Subcutaneous abdominal adipose tissue (tissue), 5 donors: ENCODE results near the gene EHMT1.
A peak's percentile ranks its signal among the peaks of the same experiment; 100 is the strongest.

Experiments used
- H3K27ac ChIP-seq: one replicate; pipeline ENCODE4 v1.7.0; 2013; ENCODE audit warnings: low read depth, mild to moderate bottlenecking, inconsistent platforms, low read length, moderate library complexity
- H3K27me3 ChIP-seq, 5 donors: one replicate each; pipeline ENCODE4 v1.7.0; 2013; ENCODE audit warnings: low read length in 5 of 5, inconsistent platforms in 1 of 5; ENCODE audit not compliant: control insufficient read depth in 5 of 5, insufficient read depth in 4 of 5
- H3K36me3 ChIP-seq, 5 donors: one replicate each; pipeline ENCODE4 v1.7.0; 2013; ENCODE audit warnings: low read length in 5 of 5; ENCODE audit not compliant: control insufficient read depth in 5 of 5, insufficient read depth in 5 of 5
- H3K4me1 ChIP-seq, 5 donors: one replicate each; pipeline ENCODE4 v1.7.0; 2013; ENCODE audit warnings: low read length in 5 of 5, mild to moderate bottlenecking in 3 of 5, moderate library complexity in 1 of 5; ENCODE audit not compliant: control insufficient read depth in 5 of 5, insufficient read depth in 5 of 5
- H3K4me3 ChIP-seq, 5 donors: one replicate each; pipeline ENCODE4 v1.7.0; 2013; ENCODE audit warnings: low read length in 5 of 5, low read depth in 1 of 5
- H3K9ac ChIP-seq, 5 donors: one replicate each; pipeline ENCODE4 v1.7.0; 2013; ENCODE audit warnings: low read length in 5 of 5, mild to moderate bottlenecking in 4 of 5, moderate library complexity in 3 of 5
- H3K9me3 ChIP-seq, 5 donors: one replicate each; pipeline ENCODE4 v1.7.0; 2013; ENCODE audit warnings: low read length in 5 of 5; ENCODE audit not compliant: control insufficient read depth in 5 of 5
- donor health status: healthy.
- donor health status: healthy.
- donor health status: healthy.
- donor health status: healthy.
- donor health status: healthy.

EHMT1 gene

DNA sequence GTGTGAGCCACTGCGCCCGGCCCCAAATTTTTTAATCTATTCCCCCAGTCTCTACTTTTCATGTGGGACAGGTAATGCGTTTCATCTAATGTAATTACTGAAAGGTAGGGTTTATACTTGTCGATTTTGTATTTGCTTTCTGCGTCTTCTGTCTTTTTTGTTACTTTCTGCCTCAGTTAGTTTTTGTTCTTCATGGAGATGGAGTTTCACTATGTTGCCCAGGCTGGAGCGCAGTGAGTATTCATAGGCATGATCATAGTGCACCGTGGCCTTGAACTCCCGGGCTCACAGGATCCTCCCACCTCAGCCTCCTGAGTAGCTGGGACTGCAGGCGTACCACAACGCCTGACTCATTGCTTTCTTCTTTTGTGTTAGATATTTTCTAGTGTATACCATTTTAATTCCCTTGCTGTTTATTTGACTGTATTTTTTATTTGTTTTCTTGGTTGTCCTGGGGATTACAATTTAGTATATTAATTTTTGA, 23.4 kb downstream of the EHMT1 start:
- no peaks in the 10 kb centered on the region for H3K27me3 ChIP-seq
- no peak overlapping the region for H3K9ac ChIP-seq
- H3K27ac ChIP-seq: no peak overlapping the region
- H3K4me3 ChIP-seq: no peak overlapping the region
- no peaks in the 10 kb centered on the region for H3K9me3 ChIP-seq
- peaks cover 0 to 22% (median 11%) of the 10 kb centered on the region in 5 donors for H3K4me1 ChIP-seq
- peaks cover 0 to 18% (median 10%) of the 10 kb centered on the region in 5 donors for H3K36me3 ChIP-seq

DNA sequence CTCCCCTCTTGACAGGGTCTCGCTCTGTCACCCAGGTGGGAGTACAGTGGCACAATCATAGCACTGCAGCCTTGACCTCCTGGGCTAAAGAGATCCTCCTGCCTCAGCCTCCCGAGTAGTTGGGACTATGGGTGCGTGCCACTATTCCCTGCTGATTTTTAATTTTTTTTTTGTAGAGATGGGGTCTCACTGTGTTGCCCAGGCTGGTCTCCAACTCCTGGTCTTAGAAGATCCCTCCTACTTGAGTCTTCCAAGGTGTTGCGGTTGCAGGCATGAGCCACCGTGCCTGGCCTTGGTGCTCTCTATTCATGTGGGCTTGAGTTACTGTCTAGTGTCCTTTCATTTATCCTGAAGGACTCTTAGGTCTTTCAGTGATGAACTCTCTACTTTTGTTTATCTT, 24.1 kb downstream of the EHMT1 start:
- H3K9me3 ChIP-seq: no peaks in the 10 kb centered on the region
- H3K27me3 ChIP-seq: no peaks in the 10 kb centered on the region
- no peak overlapping the region for H3K27ac ChIP-seq
- no peak overlapping the region for H3K9ac ChIP-seq
- peaks cover 0 to 25% (median 15%) of the 10 kb centered on the region in 5 donors for H3K4me1 ChIP-seq
- H3K4me3 ChIP-seq: no peak overlapping the region
- H3K36me3 ChIP-seq: peaks cover 0 to 19% (median 12%) of the 10 kb centered on the region in 5 donors

DNA sequence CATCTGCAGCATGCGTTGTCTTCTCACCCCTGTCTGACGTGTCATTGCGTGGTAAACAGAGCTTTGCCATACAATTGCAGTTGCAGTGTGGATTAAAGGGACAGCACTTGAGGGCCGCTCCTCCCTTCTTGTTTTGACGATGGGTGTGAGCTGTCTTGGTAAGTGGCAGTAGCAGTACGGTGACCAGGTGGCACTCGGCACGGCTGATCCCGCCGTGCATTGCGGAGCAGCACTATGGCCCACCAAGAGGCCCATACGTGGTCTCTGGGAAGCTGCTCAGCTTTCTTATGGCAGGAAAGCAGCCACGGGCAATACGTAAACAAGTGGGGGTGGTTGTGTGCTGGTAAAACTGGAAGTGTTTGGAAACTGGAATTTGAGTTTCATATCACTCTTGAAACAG, 25.1 kb downstream of the EHMT1 start:
- peaks cover 0 to 19% (median 12%) of the 10 kb centered on the region in 5 donors for H3K36me3 ChIP-seq
- no peaks in the 10 kb centered on the region for H3K9me3 ChIP-seq
- no peak overlapping the region for H3K27ac ChIP-seq
- H3K27me3 ChIP-seq: no peaks in the 10 kb centered on the region
- H3K4me3 ChIP-seq: no peak overlapping the region
- peaks cover 0 to 20% (median 15%) of the 10 kb centered on the region in 5 donors for H3K4me1 ChIP-seq
- H3K9ac ChIP-seq: no peak overlapping the region

DNA sequence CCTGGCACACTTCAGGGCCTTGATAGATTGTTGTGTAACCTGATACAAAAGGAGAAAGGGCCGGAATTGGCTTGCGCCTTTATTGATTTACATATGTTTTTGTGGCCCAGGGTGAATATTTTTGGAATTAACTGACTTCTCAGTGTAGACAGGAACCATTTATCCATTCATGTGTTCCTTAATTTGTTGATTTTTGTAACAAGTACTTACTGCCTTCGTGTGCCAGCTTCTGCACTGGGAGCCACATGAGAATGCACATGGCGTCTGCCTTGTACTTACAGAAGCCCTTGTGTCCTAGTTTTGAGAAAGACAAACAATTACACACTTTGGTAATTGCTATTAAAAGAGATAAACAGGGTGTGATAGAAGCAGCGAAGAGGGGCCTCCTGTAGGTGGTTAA, 26.4 kb downstream of the EHMT1 start:
- Histone ChIP-seq H3K4me3 (no peak overlapping the region), H3K27ac (no peak overlapping the region), H3K4me1 (peaks cover 0 to 15% (median 5%) of the 10 kb centered on the region in 5 donors), H3K36me3 (peaks cover 0 to 19% (median 12%) of the 10 kb centered on the region in 5 donors), H3K9ac (no peak overlapping the region), H3K27me3 (no peaks in the 10 kb centered on the region), H3K9me3 (no peaks in the 10 kb centered on the region)

DNA sequence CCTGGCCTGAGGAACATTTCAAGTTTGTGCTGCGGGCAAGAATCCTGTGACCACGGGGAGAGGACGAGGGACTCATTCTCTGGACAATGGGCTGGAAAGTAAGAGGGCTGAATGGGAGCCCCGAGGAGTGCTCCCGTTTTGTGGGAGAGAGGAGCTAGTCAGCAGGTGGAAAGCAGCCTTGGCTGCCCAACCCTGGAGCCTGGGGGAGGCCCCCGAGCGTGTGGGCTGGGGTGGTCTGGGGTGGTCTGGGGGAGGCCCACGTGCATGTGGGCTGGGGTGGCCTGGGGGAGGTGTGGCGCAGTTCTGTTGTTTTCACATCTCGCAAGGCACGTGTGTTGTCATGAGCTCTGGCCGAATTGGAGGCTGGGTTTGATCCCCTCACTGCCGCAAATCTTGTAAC, 27.5 kb downstream of the EHMT1 start:
- no peak overlapping the region for H3K27ac ChIP-seq
- H3K36me3 ChIP-seq: peaks cover 0 to 21% (median 10%) of the 10 kb centered on the region in 5 donors
- H3K27me3 ChIP-seq: no peaks in the 10 kb centered on the region
- peaks cover 0 to 15% (median 5%) of the 10 kb centered on the region in 5 donors for H3K4me1 ChIP-seq
- no peak overlapping the region for H3K9ac ChIP-seq
- H3K9me3 ChIP-seq: no peaks in the 10 kb centered on the region
- no peak overlapping the region for H3K4me3 ChIP-seq

DNA sequence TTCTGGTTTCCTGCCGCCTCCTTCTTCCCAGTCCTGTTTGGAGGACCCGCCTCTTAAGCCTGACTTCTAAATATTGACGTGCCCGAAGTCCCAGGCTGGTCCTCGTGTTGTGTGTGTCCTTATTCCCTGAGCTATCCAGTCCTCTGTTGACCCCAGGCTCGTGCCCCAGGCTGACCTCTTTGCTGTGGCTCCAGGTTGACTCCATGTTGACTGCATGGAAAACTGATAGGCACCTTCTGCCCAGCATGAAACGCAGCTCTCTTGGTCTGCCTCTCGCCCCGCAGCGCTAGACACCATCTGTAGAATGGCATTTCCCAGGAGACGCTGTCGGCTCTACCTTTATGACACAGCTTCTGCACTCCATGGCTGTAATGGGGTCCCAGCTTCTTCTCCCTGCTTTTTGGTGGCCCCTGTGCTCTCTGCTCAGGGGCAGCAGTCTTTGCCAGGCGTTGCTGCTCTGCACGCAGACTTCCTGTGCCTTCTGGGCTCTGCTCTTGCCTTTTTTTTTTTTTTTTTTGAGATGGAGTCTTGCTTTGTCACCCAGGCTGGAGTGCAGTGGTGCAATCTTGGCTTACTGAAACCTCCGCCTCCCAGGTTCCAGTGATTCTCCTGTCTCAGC, 28.4 kb downstream of the EHMT1 start:
- Histone ChIP-seq H3K27ac (no peak overlapping the region), H3K36me3 (peaks cover 0 to 25% (median 13%) of the 10 kb centered on the region in 5 donors)

DNA sequence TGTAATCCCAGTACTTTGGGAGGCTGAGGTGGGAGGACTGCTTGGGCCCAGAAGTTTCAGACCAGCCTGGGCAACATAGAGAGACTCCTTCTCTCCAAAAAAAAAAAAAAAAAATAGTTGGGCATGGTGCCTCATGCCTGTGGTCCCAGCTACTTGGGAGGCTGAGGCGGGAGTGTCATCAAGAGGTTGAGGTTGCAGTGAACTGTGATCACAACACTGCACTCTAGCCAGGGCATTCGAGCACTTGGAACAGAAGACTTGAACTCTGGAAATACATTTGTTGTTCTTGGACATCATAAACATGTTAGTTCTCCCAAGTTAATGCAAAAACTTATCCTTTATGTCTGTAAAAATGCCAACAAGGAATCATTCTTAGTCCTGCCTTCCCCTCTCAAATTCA, 29.6 kb downstream of the EHMT1 start:
- no peaks in the 10 kb centered on the region for H3K9me3 ChIP-seq
- H3K27ac ChIP-seq: no peak overlapping the region
- H3K27me3 ChIP-seq: no peaks in the 10 kb centered on the region

More for the DNA sequence above, 28.4 kb downstream of the EHMT1 start:
- Histone ChIP-seq H3K4me1 (peaks cover 0 to 15% (median 5%) of the 10 kb centered on the region in 5 donors), H3K4me3 (peak overlapping the region in 1 of 5 donors; percentile 45), H3K9me3 (no peaks in the 10 kb centered on the region), H3K9ac (no peak overlapping the region), H3K27me3 (no peaks in the 10 kb centered on the region)

DNA sequence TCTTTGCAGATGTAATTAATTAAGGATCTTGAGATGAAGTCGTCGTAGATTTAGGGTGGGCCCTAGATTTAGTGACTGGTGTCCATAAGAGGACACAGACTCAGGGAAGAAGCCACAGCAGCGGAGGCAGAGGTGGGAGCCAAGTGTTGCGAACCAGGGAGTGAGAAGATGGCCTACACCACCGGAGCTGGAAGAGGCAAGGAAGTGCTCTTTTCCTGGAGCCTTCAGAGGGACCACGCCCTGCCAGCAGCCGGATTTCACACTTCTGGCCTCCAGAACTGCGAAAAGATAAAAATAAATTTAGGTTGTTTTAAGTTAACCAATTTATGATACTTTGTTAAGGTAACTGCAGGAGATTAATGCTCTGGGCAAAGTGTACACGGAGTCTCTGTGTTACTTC, 30.7 kb downstream of the EHMT1 start:
- H3K9me3 ChIP-seq: no peaks in the 10 kb centered on the region
- H3K9ac ChIP-seq: no peak overlapping the region
- no peak overlapping the region for H3K27ac ChIP-seq
- no peaks in the 10 kb centered on the region for H3K27me3 ChIP-seq
- H3K4me1 ChIP-seq: peaks cover 0 to 15% (median 5%) of the 10 kb centered on the region in 5 donors
- H3K4me3 ChIP-seq: no peak overlapping the region
- H3K36me3 ChIP-seq: peaks cover 0 to 22% (median 17%) of the 10 kb centered on the region in 5 donors

More for the DNA sequence above, 29.6 kb downstream of the EHMT1 start:
- peaks cover 0 to 22% (median 20%) of the 10 kb centered on the region in 5 donors for H3K36me3 ChIP-seq
- H3K4me3 ChIP-seq: no peak overlapping the region
- H3K9ac ChIP-seq: no peak overlapping the region
- peaks cover 0 to 15% (median 5%) of the 10 kb centered on the region in 5 donors for H3K4me1 ChIP-seq

DNA sequence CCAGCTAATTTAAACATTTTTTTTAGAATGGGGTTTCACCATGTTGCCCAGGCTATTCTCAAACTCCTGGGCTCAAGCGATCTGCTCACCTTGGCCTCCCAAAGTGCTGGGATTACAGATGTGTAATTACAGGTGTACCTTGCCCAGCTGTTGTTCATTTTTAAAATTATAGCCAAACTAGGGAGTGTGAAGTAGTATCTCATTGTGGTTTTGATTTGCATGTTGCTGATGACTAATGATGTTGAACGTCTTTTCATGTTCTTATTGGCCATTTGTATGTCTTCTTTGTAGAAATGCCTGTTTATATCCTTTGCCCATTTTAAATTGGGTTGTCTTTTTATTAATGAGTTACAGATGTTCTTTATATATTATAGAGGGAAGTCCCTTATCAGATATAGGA, 31.5 kb downstream of the EHMT1 start:
- no peak overlapping the region for H3K9ac ChIP-seq
- H3K36me3 ChIP-seq: peaks cover 0 to 27% (median 17%) of the 10 kb centered on the region in 5 donors
- no peaks in the 10 kb centered on the region for H3K27me3 ChIP-seq
- H3K9me3 ChIP-seq: no peaks in the 10 kb centered on the region
- peaks cover 0 to 15% (median 5%) of the 10 kb centered on the region in 5 donors for H3K4me1 ChIP-seq
- no peak overlapping the region for H3K27ac ChIP-seq
- no peak overlapping the region for H3K4me3 ChIP-seq

DNA sequence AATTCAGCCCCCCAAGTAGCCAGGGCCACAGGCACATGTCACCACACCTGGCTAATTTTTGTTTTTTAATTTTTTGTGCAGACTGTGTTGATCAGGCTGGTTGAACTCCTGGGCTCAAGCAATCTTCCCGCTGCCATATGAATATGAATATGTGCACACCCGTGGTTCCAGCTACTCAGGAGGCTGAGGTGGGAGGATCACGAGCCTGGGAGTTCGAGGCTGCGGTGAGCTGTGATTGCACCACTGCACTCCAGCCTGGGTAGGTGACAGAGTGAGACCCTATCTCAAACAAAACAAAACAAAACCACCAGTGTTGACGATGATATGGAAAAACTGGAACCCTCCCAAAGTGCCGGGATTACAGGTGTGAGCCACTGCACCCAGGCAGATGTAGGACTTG, 32.0 kb downstream of the EHMT1 start:
- H3K4me3 ChIP-seq: no peak overlapping the region
- H3K9me3 ChIP-seq: no peaks in the 10 kb centered on the region
- no peaks in the 10 kb centered on the region for H3K27me3 ChIP-seq
- peaks cover 0 to 15% (median 5%) of the 10 kb centered on the region in 5 donors for H3K4me1 ChIP-seq
- no peak overlapping the region for H3K9ac ChIP-seq
- no peak overlapping the region for H3K27ac ChIP-seq
- peaks cover 0 to 32% (median 22%) of the 10 kb centered on the region in 5 donors for H3K36me3 ChIP-seq
